GM23338 (cell line): Measurements from ENCODE around the gene RBCK1.

Source experiments
- CREB1 ChIP-seq: fragments of 250-450 bp; sonication (Bioruptor Pico); IDR thresholded peaks from 2 replicates; pipeline ENCODE4 v1.5.0; 2020; ENCODE audit warnings: low read depth, mild to moderate bottlenecking, moderate library complexity
- EZH2 ChIP-seq: fragments of 200-600 bp; sonication (generic); IDR thresholded peaks from one replicate; pipeline ENCODE4 v1.8.0; 2017; ENCODE audit warnings: antibody characterized with exemption, mild to moderate bottlenecking, low read depth; ENCODE audit not compliant: unreplicated experiment
- JUNB ChIP-seq: IDR thresholded peaks from one replicate; pipeline ENCODE4 v1.6.1; 2016; ENCODE audit warnings: antibody characterized with exemption; ENCODE audit not compliant: unreplicated experiment
- POLR2AphosphoS5 ChIP-seq: IDR thresholded peaks from 2 replicates; pipeline ENCODE4 v1.6.1; 2016; ENCODE audit warnings: antibody characterized with exemption, low read depth
- TF ChIP-seq, protein P1 (sequence below), 2 experiments: fragments of 200-600 bp in 1 of 2; sonication (generic) in 1 of 2; conservative IDR thresholded peaks; 2 replicates each; pipeline versions ENCODE4 v1.5.1 to v1.6.1; 2016 to 2017; ENCODE audit warnings: antibody characterized with exemption in 2 of 2, low read depth in 2 of 2, mild to moderate bottlenecking in 2 of 2, moderate library complexity in 1 of 2
- TF ChIP-seq, protein P2 (sequence below): IDR thresholded peaks from one replicate; pipeline ENCODE4 v1.6.1; 2018; ENCODE audit warnings: antibody characterized with exemption; ENCODE audit not compliant: unreplicated experiment

DNA sequence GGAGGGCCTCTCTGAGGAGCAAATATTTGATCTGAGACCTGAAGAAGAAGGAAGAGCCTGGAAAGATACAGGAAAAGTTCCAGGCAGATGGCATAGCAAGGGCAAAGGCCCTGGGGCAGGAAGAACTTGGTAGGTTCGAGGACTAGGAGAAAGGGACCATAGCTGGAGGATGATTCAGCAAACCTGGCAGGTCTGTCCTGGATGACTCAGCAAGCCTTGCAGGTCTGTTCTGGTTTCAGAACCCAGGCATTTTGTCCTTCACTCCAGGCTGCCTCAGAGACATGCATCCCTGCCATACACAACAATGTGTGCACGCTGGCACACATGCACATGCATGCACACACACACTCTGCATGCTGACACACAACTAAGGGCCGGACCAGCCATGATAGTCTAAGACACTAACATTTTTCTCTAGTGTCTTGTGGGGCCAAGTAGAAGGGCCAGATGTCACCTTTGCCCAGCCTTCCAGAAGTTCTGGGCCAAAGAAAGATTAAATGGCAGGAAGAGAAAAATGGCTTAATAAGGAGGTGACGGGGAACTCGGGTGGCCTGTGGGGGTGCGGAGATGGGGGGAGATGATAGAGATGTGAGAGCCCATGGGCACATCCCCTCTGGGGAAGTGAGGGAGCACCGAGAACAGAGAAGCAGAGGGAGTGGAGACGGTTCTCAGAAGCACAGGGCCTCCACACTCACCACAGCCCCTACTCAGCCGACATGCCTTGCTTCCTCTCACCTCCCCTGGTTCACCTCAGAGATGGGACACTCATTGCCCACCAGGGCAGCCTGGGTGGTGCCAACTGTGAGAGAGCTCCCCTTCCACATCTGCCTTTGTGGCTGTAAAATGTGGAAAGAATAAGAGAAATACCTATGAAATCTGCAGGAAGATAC lies 42.9 kb upstream of the RBCK1 start:
- TF ChIP-seq, protein P1, sequence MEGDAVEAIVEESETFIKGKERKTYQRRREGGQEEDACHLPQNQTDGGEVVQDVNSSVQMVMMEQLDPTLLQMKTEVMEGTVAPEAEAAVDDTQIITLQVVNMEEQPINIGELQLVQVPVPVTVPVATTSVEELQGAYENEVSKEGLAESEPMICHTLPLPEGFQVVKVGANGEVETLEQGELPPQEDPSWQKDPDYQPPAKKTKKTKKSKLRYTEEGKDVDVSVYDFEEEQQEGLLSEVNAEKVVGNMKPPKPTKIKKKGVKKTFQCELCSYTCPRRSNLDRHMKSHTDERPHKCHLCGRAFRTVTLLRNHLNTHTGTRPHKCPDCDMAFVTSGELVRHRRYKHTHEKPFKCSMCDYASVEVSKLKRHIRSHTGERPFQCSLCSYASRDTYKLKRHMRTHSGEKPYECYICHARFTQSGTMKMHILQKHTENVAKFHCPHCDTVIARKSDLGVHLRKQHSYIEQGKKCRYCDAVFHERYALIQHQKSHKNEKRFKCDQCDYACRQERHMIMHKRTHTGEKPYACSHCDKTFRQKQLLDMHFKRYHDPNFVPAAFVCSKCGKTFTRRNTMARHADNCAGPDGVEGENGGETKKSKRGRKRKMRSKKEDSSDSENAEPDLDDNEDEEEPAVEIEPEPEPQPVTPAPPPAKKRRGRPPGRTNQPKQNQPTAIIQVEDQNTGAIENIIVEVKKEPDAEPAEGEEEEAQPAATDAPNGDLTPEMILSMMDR (conservative IDR thresholded peaks at IDR 0.05; ENCODE audit: low read depth in 2 of 2), result no peak
- TF ChIP-seq POLR2AphosphoS5, result no peak
- no peak for TF ChIP-seq JUNB
- no peak for TF ChIP-seq EZH2
- TF ChIP-seq, protein P2, sequence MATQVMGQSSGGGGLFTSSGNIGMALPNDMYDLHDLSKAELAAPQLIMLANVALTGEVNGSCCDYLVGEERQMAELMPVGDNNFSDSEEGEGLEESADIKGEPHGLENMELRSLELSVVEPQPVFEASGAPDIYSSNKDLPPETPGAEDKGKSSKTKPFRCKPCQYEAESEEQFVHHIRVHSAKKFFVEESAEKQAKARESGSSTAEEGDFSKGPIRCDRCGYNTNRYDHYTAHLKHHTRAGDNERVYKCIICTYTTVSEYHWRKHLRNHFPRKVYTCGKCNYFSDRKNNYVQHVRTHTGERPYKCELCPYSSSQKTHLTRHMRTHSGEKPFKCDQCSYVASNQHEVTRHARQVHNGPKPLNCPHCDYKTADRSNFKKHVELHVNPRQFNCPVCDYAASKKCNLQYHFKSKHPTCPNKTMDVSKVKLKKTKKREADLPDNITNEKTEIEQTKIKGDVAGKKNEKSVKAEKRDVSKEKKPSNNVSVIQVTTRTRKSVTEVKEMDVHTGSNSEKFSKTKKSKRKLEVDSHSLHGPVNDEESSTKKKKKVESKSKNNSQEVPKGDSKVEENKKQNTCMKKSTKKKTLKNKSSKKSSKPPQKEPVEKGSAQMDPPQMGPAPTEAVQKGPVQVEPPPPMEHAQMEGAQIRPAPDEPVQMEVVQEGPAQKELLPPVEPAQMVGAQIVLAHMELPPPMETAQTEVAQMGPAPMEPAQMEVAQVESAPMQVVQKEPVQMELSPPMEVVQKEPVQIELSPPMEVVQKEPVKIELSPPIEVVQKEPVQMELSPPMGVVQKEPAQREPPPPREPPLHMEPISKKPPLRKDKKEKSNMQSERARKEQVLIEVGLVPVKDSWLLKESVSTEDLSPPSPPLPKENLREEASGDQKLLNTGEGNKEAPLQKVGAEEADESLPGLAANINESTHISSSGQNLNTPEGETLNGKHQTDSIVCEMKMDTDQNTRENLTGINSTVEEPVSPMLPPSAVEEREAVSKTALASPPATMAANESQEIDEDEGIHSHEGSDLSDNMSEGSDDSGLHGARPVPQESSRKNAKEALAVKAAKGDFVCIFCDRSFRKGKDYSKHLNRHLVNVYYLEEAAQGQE, result no peak
- no peak for TF ChIP-seq CREB1 (CRISPR knock-in tag)
